HG02870 (cell line): Measurements from ENCODE around the gene IQGAP3.

Experiments used
- ATAC-seq: cut with Tn5 transposase; IDR thresholded peaks from one replicate; pipeline ENCODE4 v1.9.1; 2021; ENCODE audit warnings: mild to moderate bottlenecking, moderate library complexity; ENCODE audit not compliant: unreplicated experiment

The IQGAP3 gene

DNA sequence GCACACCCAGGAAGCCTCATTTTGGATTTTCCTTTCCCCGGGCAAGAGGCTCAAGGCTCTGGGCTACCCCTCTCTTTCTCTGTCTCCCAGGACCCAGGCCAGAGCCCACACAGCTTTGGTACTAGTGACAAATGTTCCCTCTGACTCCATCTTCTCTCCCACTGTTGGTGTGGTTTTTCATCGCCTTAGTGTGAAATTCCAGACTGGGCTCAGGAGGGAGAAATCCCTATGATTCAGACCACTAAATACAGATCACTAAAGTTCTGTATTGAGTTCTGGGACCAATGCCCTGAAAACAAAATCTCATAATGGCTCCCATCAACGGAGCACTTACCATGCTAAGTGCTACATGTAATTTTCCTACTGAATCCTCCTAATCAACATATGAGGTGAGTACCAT, 26.1 kb downstream of the IQGAP3 start:
- ATAC-seq = no peak

DNA sequence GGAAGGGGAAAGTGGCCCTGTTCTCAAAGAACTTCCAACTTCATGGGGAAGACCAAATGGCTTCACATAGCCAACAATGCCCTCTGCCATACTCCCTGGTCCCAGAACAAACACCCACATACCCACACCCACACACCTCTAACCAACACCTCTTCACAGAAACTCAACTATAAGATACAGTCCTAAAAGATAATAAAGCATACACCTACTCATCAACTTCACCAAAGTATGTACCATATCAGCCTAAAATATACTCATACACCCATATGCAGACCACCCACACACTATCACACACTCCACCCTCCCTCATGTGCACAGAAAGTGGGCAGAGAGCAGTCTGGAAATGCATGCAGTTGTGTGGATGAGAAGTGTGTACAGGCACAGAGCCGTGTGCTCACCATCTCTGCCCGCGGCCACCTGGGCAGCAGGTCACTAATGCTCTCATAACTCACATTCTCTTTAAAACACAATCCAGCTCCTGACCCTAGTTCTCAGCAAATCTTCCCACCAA, 27.7 kb downstream of the IQGAP3 start:
- ATAC-seq = no peak

DNA sequence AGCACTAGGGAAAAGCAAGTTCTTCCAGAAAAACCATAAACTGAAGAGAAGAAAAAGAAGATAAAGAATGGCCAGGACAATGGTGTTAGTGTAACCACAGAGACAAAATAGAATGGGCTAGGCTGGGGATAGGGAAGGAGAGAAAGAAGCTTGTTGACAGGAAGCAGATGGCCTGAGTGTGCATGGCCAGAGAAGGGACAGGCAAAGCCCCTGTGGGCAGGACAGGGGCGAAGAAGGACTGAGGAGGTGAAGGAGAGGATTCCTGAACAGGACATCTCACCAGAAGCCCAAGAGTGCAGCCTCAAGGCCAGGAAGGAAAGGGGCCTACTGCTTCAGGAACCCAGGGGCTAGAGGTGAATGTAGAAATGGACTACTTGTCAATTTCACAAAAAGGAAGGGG, 29.3 kb downstream of the IQGAP3 start:
- no peak for ATAC-seq

DNA sequence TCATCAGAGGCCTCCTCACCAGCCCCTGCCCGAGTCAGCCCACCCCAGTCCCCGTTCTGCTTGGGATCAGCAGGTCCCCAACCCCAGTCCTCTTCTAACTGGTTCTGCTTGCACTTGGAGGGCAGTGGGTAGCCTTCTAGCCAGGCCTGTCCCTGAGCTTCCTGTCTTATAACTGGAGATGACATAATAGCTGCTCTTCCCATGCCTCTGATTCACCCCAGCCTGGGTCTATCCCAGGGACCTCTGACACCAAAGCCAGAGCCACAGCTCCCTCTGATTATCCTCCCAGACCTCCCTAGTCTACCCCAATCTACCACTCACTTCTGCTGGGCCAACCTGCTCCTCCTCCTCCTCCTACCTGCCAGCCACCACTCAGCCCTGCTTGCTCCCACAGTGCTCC, 31.4 kb downstream of the IQGAP3 start:
- ATAC-seq = no peak

DNA sequence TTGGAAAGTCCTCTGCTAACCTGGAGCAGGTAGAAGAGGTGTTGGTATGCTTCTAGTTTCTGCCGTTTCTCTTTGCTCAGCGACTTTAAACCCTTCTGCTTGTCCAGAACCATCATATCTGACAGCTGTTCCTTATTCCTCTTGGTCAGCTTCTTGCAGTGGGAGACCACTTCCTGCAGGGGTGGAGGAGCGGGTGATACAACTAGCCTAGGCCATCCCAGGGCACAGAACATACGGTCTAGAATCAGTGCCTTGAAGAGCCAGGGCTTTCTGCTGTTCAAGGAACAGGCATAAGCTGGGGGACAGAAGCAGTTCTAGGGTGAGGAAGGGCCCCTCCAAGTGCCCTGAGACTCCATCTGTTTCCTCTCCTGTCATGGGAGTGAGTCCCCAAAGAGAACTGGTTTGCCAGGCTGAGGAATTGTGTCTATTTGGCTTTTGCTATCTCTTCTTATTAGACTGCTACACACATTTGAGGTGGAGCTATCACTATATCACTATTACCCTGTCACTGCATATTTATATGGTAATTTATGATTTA, 32.5 kb downstream of the IQGAP3 start:
- ATAC-seq = no peak

DNA sequence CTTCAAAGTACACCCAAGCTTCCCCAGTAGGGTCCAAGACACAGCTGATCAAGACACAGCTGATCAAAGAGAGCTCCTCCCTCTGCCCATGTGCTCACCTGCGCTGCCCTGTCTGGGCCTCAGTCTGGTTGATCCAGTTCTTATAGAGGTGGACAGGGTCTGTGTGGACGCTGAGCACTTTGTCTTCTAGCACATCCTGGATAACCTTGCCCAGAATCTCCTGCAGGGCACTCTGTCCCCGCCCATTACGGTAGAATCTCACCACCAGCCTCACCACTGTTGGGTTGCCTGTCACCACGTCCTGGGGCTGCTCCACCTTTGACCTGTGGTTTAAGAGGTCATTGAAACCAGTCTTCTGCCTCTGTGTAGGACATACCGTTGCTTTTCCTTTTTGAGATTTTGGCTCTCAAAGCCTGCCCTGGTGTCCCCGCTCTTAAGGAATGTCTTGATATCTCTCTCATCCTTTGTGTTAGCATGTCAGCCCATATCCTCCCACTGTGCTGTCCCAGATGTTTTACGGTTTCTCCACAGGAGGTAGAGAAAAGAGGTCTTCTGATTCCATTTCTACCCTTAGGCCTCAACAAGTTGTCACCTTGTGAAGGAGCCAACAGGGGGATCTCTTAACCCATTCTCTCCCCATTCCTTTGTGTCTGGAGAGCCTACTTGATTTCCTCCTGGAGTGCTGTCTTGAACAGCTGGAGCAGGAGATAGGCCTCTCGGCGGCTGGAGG, 33.5 kb downstream of the IQGAP3 start:
- no peak for ATAC-seq

DNA sequence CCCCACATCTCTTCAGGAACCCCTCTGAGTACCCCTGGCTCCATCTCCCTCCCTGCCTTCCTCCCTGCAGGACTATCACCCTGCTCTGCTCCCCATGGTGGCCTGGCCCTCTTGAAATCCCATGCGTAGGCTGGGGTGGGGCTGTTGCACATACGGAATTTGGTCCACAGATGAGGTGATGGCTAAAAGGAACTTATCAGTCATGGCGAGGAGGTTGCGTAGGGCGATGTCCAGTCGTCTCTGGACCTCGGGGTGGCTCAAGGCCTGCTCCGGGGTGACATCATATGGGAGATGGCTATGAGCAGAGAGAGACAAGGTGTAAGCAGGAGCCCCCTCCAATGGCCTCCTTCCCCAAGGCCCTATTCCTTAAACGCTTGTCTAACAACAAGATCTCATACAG, 35.3 kb downstream of the IQGAP3 start:
- ATAC-seq = no peak

DNA sequence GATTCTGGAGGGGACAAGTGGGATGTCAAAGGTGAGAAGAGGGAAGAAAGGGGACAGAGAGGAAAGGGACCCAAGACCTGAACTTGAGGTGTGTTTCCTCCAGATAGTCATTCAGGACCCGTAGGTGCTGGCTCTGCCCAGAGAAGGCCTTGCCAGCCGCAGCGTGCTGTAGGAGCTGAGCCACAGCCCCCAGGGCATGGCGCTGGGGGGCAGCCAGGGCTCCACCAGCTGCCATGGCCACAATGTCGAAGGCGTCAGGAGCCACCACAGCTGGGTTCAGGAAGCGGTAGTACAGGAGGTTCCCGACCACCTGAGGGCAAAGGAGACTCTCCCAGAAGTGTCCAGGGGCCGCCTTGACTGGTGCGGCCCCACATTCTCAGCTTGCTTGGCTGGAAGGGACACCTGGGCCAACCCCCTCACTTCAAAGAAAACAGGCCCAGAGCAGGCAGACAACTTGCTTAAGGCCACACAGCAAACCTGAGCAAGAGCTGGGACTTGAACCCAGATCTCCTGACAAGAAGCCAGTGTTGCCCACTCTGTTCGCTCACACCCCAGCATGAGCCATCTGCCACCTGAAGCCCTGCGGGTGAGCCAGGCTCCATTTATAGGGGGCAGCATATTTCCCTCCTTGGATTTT, 37.8 kb downstream of the IQGAP3 start:
- no peak for ATAC-seq

DNA sequence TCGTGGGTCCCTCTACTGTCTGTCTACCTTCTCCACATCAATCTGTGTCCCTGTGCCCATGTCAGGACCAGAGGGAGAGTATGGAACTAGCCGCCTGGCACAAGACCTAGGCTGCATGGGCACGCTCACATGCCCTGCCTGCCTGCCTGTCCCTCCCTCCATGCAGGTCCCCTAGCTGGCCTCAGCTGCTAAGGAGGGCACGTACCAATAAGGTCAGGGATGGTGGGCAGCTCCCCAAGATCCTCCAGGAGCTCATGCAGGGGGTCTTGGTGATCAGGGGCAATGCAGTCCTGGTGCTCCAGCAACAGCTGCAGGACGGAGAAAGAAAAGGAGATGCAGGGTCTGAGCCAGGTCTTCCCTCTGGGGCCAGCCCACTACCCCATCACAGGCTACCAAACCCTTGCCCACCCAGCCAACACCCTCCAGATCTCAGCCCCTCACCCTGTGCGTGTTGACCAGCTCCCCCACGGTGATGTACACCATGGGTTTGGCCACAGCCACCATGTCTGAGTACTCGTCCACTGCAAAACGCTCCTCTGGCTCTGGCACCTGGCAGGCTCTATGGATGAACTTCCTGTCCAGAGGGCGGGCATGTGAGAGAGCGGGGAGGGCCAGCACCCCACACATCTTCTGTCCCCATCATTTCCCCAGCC, 38.7 kb downstream of the IQGAP3 start:
- no peak for ATAC-seq

DNA sequence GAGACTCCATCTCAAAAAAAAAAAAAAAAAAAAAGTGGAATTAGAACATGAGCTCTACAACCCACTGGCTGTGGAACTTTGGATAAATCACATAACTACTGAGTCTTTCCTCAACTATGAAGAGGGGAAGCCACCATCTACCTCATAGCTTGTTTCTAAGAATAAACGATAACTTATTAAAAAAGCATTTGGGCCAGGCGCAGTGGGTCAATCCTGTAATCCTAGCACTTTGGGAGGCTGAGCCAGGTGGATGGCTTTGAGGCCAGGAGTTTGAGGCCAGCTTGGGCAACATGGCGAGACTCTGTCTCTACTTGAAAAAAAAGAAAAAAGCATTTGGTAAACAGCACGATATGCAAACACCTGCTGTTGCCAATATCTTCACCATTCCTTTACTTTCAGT, 40.0 kb downstream of the IQGAP3 start:
- no peak for ATAC-seq

DNA sequence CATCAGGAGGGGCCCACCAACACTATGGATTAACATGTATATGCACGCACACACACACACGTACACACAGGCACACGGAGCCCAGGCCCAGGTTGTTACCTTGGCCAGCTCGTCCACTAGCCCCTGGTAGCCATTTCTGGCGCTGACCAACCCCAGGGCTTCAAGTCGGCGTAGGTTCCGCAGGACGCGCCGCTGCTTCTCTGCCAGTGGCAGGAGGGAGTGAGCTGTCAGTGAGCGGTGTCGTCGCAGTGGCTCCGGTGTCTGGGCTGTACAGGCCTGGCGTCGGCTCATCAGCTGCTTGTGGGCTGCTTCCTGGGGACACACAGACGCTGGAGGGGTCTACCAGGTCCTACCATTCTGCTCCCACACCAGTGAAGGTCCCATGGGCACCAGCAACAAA, 42.4 kb downstream of the IQGAP3 start:
- ATAC-seq = no peak

DNA sequence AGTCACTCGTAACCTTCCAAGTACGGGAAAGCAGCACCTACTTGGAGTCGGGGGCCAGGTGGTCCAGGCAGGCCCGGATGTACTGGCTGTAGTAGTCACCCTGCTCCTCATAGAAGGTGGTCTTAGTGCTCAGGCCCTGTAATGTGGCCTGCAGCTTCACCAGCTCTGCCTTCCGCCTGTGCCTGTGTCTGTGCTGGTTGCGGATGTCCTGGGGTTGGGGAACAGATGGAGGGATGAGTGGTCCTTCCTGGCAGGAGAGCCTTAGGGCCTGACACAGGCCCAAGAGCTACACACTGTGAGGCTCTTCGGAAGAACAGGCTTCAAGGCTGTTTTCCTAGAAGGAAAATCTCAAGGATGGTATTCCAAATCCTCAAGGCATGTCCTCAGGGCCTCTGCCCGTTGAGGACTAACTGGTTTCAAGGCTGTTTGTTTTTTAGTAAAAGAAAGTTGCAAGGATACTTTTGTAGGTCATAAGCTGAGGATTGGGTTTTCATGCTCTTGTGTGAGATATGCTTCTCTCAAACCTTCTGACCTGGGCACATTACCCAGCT, 43.4 kb downstream of the IQGAP3 start:
- ATAC-seq = no peak

DNA sequence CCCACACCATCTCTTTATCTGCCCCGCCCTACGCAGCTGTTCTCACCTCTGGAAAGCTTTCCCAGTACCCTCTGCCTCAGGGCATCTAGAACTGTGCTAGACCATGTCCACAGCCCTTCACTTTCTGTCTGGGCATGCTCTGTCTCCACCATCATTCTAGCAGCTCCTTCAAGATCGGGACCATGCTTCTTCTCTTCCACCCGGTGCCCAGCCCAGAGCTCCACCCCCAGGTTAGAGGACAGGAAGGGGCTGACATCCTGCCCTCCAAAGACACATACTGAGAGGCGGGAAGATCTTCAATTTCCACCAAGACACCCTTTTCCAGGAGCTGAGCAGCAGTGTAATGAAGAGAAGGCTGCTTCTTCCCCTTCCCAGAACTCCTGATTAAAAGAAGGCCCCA, 44.1 kb downstream of the IQGAP3 start:
- no peak for ATAC-seq

DNA sequence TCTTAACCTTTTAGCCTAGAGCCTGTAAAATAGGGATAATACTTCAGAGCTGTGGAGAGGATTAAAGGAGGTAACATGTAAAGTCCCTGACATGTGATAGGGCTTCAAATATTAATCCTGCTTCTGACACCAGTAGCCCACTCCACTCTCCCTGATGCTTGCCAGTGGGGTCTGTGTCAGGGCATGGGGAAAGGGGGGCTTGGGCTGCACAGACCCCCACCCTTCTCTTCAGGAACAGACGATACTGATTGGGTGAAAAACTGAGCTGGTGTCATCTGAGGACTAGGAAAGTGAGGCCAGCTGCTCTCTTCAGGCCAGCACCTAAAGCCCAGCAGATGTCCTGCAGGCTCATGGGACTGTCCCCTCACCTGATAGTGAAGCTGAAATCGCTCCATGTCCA, 44.8 kb downstream of the IQGAP3 start:
- no peak for ATAC-seq

DNA sequence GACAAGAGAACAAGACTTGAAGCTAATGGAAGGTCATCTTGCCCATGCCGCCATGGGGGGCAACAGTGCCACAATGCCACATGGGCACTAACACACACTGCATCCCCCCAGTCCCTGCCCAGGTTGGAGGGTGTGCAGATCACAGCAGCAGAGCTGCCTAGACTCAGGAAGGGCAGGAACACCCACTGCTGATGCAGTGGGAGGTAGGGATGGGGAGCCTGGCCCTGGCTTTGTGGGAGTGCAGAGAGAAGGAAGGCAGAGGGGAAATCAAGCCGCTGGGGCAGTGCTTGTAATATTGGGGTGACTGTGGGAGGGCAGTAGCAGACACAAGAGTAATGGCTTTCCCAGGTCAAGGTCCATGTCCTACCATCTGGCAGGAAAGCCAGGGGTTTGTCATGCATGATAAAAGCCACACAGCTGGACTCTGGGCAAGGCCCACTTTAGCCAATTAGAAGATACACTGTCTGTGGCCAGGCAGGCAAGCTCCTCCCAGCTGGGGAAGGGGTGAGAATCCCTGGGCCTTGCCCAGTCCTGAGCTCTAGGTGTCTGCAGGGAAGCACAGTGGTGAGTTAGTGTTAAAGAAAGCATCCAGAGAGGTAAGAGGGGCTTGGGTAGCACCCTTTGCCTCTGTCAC, 46.4 kb downstream of the IQGAP3 start:
- ATAC-seq = no peak

DNA sequence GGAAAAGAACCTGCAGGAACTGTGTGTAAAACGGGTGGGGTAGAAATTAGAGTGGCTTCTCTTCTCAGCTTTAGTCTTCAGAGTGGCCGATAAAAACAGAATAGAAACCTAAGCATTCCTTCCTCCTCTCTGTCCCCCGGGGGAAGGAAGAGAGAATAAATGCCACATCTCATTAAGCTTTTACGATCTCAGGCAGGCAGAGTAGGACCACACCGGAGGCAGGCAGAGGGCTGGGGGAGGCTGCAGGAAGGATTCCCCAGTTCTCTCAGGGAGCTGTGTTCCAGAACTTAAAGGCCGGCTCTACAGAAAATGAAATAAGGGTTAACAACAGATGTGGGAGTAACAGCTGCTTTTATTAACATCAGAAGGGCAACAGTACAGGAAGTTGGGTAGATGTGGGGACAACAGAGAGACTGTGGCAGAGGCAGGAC, 47.3 kb downstream of the IQGAP3 start:
- ATAC-seq = no peak

DNA sequence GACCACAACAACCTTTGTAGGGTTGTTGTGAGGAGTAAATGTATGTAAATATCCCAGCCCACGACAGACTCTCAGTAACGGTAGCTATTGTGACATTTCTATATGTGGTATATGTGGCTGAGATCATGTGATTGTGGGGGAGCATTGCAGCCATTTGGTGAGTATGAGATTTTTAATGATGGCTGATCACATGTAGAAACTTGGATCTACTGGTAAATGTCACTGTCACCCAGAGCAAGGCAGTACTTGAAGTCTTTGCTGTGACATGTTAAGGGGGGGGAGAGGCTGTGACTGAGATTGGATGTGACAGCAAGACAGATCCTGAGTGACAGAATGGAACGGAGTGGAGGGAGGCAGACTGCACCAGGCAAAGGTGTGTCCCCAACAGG, 47.9 kb downstream of the IQGAP3 start:
- ATAC-seq = no peak

DNA sequence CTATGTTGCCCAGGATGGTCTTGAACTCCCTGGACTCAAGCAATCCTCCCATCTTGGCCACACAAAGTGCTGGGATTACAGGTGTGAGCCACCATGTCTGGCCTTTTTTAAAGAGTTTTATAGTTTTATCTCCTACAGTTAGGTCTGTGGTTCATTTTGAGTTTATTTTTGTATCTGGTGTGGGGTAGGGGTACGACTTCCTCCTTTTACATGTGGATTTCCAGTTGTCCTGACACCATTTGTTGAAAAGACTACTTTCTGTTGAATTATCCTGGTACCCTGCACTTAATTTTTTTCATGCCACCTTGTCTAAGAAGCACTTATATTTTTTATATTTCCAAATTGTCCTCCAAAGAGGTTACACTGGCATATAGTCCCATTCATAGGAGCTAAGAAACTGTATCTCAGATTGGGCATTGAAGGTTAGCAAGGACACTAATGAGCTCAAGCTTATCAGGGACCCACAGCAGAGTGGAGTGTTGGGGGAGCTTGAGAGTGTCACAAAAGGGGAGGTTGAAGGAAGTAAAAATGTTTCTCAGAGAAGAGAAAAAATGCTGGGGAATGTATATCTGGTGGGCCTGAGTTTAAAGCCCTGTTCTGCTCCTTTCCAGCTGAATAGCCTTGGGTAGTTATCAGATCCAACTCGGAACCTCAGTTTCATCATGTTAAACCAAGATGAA, 48.4 kb downstream of the IQGAP3 start:
- no peak for ATAC-seq

DNA sequence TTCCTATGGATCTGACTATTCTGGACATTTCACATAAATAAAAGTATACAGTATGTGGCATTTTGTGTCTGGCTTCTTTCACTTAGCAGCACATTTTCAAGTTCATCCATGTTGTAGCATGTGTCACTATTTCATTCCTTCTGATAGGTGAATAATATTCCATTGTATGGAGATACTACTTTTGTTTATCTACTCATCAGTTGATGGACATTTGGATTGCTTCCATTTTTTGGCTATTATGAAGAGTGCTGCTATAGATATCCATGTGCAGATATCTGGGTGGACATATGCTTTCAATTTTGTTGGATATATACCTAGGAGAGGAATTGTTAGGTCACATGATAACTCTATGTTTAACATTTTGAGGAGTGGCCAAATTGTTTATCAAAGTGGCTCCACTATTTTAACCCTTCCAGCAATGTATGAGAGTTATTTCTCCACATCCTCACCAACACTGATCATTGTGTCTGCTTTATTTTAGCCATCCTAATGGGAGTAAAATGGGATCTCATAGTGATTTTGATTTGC, 49.9 kb downstream of the IQGAP3 start:
- no peak for ATAC-seq

DNA sequence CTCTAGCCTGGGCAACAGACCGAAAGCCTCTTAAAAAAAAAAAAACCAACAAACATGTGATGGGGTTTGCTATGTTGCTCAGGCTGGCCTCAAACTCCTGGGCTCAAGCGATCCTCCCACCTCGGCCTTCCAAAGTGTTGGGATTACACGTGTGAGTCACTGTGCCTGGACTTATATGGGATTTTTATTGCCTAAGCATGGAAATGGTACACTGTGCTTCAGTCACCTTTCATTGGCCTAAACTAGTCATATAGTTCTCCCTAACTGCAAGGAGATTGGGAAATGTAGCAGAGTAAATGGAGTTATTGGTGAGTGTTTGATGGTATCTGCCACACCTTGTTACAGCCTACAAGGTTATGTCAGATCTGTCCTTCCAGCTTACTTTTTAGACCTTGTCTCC, 54.6 kb downstream of the IQGAP3 start:
- ATAC-seq = no peak
